Measurements from ENCODE around the gene FOXN3.
A peak's percentile ranks its signal among the peaks of the same experiment; 100 is the strongest.

The FOXN3 gene

DNA sequence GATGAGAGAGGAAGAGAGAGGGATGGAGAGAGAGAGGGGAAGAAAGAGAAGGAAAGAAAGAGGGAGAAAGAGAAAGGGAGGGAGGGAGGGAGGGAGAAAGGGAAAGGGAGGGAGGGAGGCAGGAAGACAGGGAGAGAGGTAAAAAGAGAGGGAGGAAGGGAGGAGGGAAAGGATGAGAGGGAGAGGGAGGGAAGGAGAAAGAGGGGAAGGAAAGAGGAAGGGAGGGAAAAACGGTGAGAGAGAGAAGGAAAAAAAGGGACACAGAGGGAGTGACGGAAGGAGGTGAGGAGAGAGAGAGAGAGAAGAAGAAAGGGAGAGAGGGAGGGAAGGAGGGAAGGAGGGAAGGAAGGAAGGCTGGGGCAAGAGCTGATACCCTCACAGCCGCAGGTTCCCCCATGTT is 56.8 kb downstream of the FOXN3 start:
- TF ChIP-seq GATA1 (IDR thresholded peaks at IDR 0.05; ENCODE audit: low read depth, low read length) = no peak
- no peak for TF ChIP-seq POLR2A (IDR thresholded peaks at IDR 0.05; ENCODE audit: low read length)
- no peak for DNase-seq

DNA sequence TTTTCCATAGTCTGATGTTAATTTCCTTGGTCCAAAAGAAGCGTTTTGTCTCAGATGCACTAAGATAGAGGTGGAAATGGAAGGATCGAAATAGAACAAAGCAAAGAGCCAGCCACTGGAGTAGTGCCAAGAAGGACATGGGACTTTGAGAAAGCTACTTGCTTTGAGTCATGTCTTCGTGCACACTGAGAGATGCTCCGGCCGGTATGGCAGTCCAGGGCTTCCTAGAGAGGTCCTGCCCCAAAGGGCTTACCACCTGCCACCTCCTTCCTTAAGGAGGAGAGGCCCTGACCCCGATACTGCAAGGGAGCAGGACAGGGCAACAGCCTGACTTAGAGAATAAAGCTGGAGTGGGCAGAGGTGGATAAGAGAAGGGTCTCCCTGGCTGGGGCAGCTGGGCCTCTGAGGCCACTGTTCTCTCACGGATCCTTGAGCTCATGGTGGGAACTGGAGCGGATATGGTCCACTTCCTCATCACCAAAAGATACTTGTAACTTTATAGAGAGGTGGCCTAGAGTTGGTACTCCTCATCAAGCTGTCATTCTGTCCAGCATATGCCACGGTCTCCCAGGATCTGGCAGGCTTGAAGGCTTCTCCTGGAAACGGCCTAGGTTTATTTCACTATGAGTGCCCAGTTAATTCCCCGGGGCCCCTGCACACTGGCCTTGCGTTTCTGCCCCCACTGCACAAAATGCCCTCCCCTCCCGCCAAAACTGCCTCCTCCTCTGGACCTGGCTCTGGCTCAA is 57.4 kb downstream of the FOXN3 start:
- DNase-seq = no peak
- no peak for TF ChIP-seq POLR2A (IDR thresholded peaks at IDR 0.05; ENCODE audit: low read length)
- TF ChIP-seq GATA1 (IDR thresholded peaks at IDR 0.05; ENCODE audit: low read depth, low read length) = no peak

DNA sequence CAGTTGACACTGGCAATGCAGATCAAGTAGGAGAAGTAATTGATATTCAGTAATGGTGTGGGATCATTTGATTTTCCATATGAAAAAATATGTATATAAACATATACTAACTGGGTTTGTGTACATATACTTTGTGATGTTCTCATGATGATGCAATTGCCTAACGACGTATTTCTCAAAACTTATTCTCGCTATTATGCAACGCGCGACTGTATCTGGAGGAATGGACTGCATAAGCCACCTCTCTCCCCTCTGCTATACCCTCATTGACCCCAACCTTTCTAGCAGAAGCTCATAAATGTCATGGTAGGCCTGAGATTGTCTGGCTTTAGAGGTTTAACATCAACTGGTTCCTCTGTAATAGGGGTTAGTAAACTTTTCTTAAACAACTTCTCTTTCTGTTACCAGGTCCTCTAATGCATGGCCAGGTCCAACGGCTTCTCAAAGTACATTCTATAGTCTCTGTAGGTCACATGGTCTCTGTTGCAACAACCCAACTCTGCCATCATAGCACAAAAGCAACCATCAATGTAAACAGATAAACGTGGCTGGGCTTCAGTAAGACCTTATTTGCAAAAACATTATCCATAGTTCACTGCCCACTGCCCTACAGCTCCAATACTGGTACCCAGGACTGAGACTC is 59.3 kb downstream of the FOXN3 start:
- TF ChIP-seq GATA1 (IDR thresholded peaks at IDR 0.05; ENCODE audit: low read depth, low read length) = no peak
- TF ChIP-seq POLR2A (IDR thresholded peaks at IDR 0.05; ENCODE audit: low read length) = no peak
- DNase-seq = no peak

DNA sequence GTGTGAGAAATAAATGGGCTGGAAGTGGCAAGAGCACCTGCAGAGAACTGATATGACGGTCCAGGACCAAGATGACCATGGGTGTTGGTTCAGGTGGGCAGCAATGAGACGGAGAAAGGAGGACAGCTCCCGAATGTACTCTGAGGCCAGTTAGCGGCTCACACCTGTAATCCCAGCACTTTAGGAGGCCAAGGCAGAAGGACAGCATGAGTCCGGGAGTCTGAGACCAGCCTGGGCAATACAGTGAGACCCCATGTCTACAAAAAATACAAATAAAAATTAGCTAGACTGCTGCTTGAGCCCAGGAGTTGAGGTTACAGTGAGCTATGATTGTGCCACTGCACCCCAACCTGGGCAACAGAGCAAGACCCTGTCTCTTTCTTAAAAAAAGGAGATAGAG is 60.1 kb downstream of the FOXN3 start:
- TF ChIP-seq GATA1 (IDR thresholded peaks at IDR 0.05; ENCODE audit: low read depth, low read length) (no peak), POLR2A (IDR thresholded peaks at IDR 0.05; ENCODE audit: low read length) (no peak)
- no peak for DNase-seq

DNA sequence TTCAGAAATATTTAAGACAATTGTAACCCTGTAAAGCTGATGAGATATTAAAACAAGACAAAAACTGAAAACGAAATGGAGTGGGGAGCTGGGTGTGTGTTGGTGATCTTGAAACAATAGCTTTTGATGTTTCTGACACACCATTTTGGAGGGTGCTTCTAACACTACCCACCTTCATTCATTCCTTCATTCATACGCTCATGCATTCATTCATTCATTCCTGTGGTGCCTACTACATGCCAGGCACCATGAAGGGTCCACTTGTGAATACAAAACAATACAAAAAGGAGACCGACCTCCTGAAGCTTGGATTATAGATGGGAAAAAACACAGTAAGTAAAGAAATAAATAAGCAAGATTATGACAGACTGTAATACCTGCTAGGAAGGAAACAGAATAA is 60.5 kb downstream of the FOXN3 start:
- no peak for TF ChIP-seq POLR2A (IDR thresholded peaks at IDR 0.05; ENCODE audit: low read length)
- TF ChIP-seq GATA1 (IDR thresholded peaks at IDR 0.05; ENCODE audit: low read depth, low read length) = no peak
- DNase-seq = no peak

DNA sequence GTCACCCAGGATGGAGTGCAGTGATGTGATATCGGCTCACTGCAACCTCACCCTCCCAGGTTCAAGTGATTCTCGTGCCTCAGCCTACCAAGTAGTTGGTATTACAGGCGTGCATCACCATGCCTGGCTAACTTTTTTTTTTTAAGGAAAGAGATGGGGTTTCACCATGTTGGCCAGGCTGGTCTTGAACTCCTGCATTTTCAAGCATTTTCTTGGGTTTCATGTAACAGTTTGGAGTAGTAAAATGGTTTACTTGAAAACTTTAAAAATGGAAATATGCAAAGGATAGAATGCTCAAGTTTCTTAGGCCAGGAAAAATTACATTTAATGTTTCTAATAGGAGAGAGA is 63.3 kb downstream of the FOXN3 start:
- TF ChIP-seq POLR2A (IDR thresholded peaks at IDR 0.05; ENCODE audit: low read length) = no peak
- TF ChIP-seq GATA1 (IDR thresholded peaks at IDR 0.05; ENCODE audit: low read depth, low read length) = no peak
- DNase-seq = no peak

DNA sequence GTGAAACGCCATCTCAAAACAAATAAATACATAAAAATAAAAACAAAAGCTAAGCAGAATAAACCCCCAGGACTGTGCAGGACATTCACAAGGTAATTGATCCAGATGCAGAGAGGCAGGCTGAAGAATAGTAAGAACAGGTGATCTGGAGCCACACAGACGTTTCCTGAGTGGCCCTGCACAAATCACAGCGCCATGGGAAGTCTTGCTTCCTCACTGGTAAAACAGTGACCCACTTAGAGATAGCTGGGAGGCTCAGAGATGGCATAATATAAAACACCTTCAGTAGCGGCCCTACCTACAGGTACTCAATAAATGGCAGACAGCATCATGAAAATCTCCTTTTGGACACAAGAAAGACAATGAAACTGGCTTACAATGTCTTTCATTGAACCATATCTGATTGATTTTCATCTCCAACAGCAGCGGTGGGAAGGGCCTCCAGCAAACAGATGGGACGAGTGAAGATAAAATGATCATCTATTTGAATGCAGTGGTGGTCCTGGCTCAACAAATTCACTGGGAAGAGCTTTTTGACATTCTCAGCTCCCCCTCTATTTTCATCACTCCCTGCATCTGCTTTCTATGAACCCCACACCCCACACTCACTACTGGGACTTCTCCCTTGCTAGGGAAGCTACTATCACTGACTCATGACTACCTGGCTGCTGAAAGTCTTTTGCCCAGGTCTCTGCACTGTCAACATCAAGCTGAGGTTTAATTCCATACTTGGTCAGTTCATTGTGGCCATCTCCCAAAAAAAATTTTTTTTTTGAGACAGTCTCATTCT is 63.9 kb downstream of the FOXN3 start:
- no peak for DNase-seq
- TF ChIP-seq POLR2A (IDR thresholded peaks at IDR 0.05; ENCODE audit: low read length) (no peak), GATA1 (IDR thresholded peaks at IDR 0.05; ENCODE audit: low read depth, low read length) (no peak)

DNA sequence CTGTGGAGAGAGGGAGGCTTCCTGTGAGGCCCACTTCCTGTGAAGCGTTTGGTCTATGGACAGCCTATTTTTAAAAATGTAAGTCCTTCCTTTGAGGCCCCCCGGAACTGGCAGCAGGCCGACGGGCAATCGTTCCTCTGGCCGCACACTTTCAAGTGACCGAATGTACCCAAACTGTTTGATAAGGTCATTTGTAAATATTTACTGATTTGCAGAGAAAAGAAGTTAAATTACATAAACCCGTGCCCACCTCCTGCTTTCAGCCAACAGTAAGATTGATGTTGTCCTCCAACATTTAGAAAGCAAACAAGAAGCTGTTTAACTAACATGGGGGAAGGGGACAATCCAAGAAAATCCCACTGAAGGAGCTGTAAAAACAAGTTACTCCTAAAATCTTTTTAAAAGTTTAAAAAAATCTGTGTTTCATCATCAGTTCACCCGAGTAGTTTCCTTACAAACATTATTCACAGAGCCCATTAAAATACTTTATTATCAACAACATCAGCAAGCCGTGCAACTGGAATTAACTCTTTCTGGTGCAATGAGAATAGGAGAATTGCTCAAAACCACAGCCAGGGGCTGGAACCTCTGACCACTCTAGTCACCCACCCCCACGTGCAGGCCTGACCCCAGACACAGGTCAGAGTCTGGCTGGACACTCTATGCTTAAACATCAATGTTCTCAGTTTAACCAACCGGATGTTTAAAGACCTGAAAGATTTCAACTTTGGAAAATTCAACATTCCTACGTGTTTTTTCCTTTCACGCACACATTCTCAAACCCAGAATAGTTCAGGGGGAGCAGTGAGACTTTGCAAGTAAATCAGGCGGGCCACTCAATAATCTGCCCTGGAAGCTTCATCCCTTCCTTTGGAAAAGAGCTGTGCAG is 65.3 kb downstream of the FOXN3 start:
- TF ChIP-seq POLR2A (IDR thresholded peaks at IDR 0.05; ENCODE audit: low read length) (no peak), GATA1 (IDR thresholded peaks at IDR 0.05; ENCODE audit: low read depth, low read length) (no peak)
- DNase-seq = no peak

DNA sequence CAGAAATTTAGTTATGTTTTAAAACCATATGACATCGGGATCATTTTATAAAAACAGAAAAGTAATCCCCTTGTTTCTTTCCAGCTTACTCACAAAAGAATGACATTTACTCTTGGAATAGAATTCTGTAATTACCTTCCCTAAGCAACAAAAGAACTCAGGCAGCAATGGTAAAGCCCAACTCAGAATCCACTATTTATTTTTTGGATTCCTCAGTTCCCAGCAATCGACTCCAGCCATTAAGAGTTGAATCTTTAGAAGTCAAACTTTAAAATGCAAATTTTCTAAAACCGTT is 65.9 kb downstream of the FOXN3 start:
- TF ChIP-seq POLR2A (IDR thresholded peaks at IDR 0.05; ENCODE audit: low read length) (no peak), GATA1 (IDR thresholded peaks at IDR 0.05; ENCODE audit: low read depth, low read length) (no peak)
- no peak for DNase-seq

DNA sequence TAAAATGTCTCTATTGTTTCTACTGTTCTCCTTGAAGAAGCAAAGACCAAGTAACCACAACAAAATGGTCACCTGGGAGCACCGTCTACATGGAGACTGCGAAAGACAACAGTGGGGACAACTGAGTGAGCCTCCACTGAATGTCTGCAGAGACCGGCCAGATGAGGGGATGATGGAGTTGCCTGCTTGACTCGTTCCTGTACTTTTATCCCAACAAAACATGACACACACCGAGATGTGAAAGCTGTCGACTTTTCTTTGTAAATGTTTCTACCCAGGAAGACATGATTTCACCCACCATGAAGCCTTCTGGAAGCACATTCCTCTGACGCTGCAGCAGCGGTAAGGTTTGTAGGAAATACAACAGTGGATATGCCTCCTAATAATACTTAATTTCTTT is 66.9 kb downstream of the FOXN3 start:
- TF ChIP-seq GATA1 (IDR thresholded peaks at IDR 0.05; ENCODE audit: low read depth, low read length) = no peak
- no peak for TF ChIP-seq POLR2A (IDR thresholded peaks at IDR 0.05; ENCODE audit: low read length)
- DNase-seq = no peak

DNA sequence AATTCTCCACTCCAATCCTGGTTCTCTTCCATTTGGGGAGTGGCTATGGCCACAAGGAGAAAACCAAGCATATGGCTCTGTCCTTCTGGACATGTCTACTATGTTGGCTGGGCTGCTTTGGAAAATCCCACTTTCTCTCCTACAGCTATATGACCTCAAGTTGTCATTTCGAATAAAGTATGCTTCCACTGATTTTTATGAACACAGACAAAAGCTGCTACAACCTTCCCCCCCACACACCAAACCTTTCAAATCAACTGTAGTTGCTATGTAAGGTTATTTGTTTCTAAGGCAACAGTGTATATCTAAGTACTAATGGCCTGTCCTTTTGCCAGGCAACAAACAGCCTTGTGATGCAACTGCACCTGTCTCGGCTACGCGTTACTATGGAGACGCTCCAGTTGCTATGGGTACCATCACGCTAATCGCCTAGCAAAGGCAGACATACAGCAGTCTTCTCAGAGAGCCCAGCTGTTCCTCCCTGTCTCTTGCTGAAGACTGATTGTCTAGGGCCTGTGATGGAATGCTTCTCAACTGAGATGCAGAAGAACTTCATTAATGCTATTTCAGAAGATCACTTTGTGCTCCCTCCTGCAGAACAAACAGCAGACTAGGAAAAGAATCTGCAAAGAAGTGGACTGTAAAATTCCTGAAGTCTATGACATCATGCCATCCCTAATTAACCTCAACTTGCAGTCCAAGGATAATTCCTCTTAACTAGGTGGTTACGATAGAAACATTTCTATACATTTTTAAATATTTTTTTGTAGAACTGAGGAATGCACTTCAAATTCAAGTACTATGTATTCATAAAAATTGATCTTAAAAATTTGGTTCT is 67.6 kb downstream of the FOXN3 start:
- DNase-seq = peak; percentile 3 to 26
- TF ChIP-seq GATA1 (IDR thresholded peaks at IDR 0.05; ENCODE audit: low read depth, low read length) (no peak), POLR2A (IDR thresholded peaks at IDR 0.05; ENCODE audit: low read length) (no peak)

DNA sequence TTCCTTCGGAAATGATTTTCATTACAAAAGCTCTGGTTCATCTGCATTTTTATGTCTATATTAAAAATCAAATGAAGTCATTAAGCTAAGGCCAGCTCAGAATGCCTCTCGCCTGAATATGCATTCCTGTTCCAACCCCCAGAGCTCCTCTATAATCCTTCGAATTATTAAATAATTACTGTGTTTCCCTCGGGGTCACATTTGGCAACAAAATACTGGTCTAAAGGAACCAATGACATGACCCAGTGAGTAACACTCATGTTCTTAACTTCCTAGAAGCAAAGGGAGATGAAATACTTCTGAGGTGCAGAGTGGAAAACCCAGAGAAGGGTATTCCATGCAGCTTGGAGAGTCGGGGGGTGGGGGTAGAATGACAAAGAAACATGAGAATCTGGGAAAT is 68.3 kb downstream of the FOXN3 start:
- TF ChIP-seq GATA1 (IDR thresholded peaks at IDR 0.05; ENCODE audit: low read depth, low read length) (no peak), POLR2A (IDR thresholded peaks at IDR 0.05; ENCODE audit: low read length) (no peak)
- DNase-seq = no peak

DNA sequence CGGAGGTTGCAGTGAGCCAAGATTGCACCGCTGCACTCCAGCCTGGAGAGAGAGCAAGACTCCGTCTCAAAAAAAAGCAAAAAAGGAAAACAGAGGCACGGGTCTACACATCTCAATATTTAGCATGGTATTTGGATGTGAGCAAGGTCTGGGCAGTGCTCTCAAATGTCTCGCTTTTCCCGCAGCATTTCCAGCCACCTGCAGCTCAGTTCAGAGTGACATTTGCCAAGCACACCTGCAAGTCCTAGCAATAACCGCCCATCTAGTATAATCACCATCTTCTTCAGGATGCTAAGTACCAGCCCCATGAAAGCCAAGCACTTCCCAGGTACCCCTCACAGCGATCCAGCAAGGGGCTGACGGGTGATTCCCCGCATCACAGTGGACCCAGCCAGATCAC is 69.1 kb downstream of the FOXN3 start:
- DNase-seq = no peak
- TF ChIP-seq POLR2A (IDR thresholded peaks at IDR 0.05; ENCODE audit: low read length) (no peak), GATA1 (IDR thresholded peaks at IDR 0.05; ENCODE audit: low read depth, low read length) (no peak)

Data from erythroblast (primary cell).